Hypothalamus (tissue), 51 donors: ENCODE data around the gene AGTPBP1.
A peak's percentile ranks its signal among the peaks of the same experiment; 100 is the strongest.

Experiments used
- DNase-seq, 51 donors: peaks; one replicate each; lab custom pipeline; 2025; lab: John Stamatoyannopoulos, UW

AGTPBP1 gene

GRCh38 chr9:85547599-85547998 is 194.2 kb downstream of the AGTPBP1 start:
- DNase-seq, result no peak

GRCh38 chr9:85543196-85543595 is 198.6 kb downstream of the AGTPBP1 start:
- DNase-seq, result no peak

- DNase-seq, result no peak
Measured at GRCh38 chr9:85541876-85542275, 199.9 kb downstream of the AGTPBP1 start.

GRCh38 chr9:85536514-85536913 is 205.2 kb downstream of the AGTPBP1 start:
- DNase-seq, result no peak

- DNase-seq, result no peak
Measured at GRCh38 chr9:85536076-85536475, 205.7 kb downstream of the AGTPBP1 start.

- no peak for DNase-seq
Measured at GRCh38 chr9:85534340-85534739, 207.4 kb downstream of the AGTPBP1 start.

GRCh38 chr9:85533538-85533937 is 208.2 kb downstream of the AGTPBP1 start:
- no peak for DNase-seq

GRCh38 chr9:85530721-85531120 is 211.0 kb downstream of the AGTPBP1 start:
- DNase-seq, result no peak

- no peak for DNase-seq
Measured at GRCh38 chr9:85528607-85529006, 213.1 kb downstream of the AGTPBP1 start.

- no peak for DNase-seq
Measured at GRCh38 chr9:85528142-85528541, 213.6 kb downstream of the AGTPBP1 start.

- peak in 31 of 51 donors; percentile 22 to 89 (median 54) for DNase-seq
Measured at GRCh38 chr9:85527331-85528020, 214.3 kb downstream of the AGTPBP1 start.

- peak in 12 of 51 donors; percentile 9 to 68 (median 22) for DNase-seq
Measured at GRCh38 chr9:85524531-85524930, 217.2 kb downstream of the AGTPBP1 start.

- no peak for DNase-seq
Measured at GRCh38 chr9:85523202-85523601, 218.6 kb downstream of the AGTPBP1 start.

GRCh38 chr9:85522459-85523092 is 219.2 kb downstream of the AGTPBP1 start:
- DNase-seq, result peak in 33 of 51 donors; percentile 14 to 91 (median 38)

- DNase-seq, result peak in 36 of 51 donors; percentile 16 to 93 (median 52)
Measured at GRCh38 chr9:85521371-85522197, 220.2 kb downstream of the AGTPBP1 start.

GRCh38 chr9:85516976-85517637 is 224.6 kb downstream of the AGTPBP1 start:
- no peak for DNase-seq

GRCh38 chr9:85516455-85516854 is 225.3 kb downstream of the AGTPBP1 start:
- no peak for DNase-seq

GRCh38 chr9:85515021-85515420 is 226.7 kb downstream of the AGTPBP1 start:
- no peak for DNase-seq

- DNase-seq, result no peak
Measured at GRCh38 chr9:85514256-85514655, 227.5 kb downstream of the AGTPBP1 start.

- DNase-seq, result no peak
Measured at GRCh38 chr9:85511746-85512145, 230.0 kb downstream of the AGTPBP1 start.
